IMR-90 (cell line): ENCODE results near the gene ST7. TPM values are rescaled to one million over a fixed set of nuclear protein-coding genes. Genes with fewer than 3 reads are reported as not detected.

Experiments used
- ATAC-seq: fragments of 200-7000 bp; cut with Tn5 transposase; 2 replicates; pipeline ENCODE4 v1.9.1; 2020; ENCODE audit warnings: low read depth, mild to moderate bottlenecking, moderate library complexity
- BruUV-seq: library from RNA; stranded (reverse); fragments of 400-500 nt; replicated peaks from 2 replicates; lab custom pipeline; 2021; lab: Mats Ljungman, UMichigan
- CTCF ChIA-PET: fragments of 300-600 bp; formaldehyde crosslinking; extraction: SDS; loops from one replicate; lab custom pipeline; 2021; ENCODE audit warnings: antibody characterized with exemption; lab: Yijun Ruan, JAX
- POLR2A ChIA-PET: fragments of 300-600 bp; sonication (Branson Sonifier 250); formaldehyde crosslinking; loops from one replicate; lab custom pipeline; 2022; ENCODE audit warnings: antibody characterized with exemption; ENCODE audit not compliant: unreplicated experiment; lab: Charles Lee
- DNase-seq: peaks from one replicate; pipeline ENCODE4 v3.0.0; 2013
- H2AFZ ChIP-seq: replicated peaks from 2 replicates; pipeline ENCODE3; 2013; ENCODE audit warnings: low read length, mild to moderate bottlenecking; ENCODE audit not compliant: poor library complexity
- H2AK5ac ChIP-seq: 2 replicates; pipeline ENCODE4 v1.6.1; 2013; ENCODE audit warnings: low read depth, low read length, inconsistent platforms
- H2AK9ac ChIP-seq: replicated peaks from 2 replicates; pipeline ENCODE3; 2013; ENCODE audit warnings: mild to moderate bottlenecking, low read depth, low read length, moderate library complexity; ENCODE audit not compliant: poor library complexity
- H2BK120ac ChIP-seq: 2 replicates; pipeline ENCODE4 v1.6.1; 2013; ENCODE audit warnings: low read depth, low read length, inconsistent platforms
- H2BK15ac ChIP-seq: 3 replicates; pipeline ENCODE4 v1.6.1; 2013; ENCODE audit warnings: low read depth, low read length, inconsistent platforms
- H2BK20ac ChIP-seq: 2 replicates; pipeline ENCODE4 v1.6.1; 2013; ENCODE audit warnings: low read depth, mild to moderate bottlenecking, inconsistent platforms, low read length, moderate library complexity
- H2BK5ac ChIP-seq: 2 replicates; pipeline ENCODE4 v1.6.1; 2013; ENCODE audit warnings: mild to moderate bottlenecking, low read depth, low read length, inconsistent platforms; ENCODE audit not compliant: poor library complexity, severe bottlenecking
- H3K14ac ChIP-seq: replicated peaks from 2 replicates; pipeline ENCODE4 v1.6.1; 2013; ENCODE audit warnings: low read depth, low read length, inconsistent platforms
- H3K18ac ChIP-seq: 2 replicates; pipeline ENCODE4 v1.6.1; 2013; ENCODE audit warnings: low read depth, low read length, control low read depth
- H3K23ac ChIP-seq: 2 replicates; pipeline ENCODE4 v1.6.1; 2013; ENCODE audit warnings: low read depth, low read length, inconsistent platforms
- H3K27ac ChIP-seq: 2 replicates; pipeline ENCODE4 v1.5.1; 2013; ENCODE audit warnings: mild to moderate bottlenecking, control low read depth, low read length; ENCODE audit not compliant: insufficient read depth
- H3K27me3 ChIP-seq: 2 replicates; pipeline ENCODE4 v1.6.1; 2013; ENCODE audit warnings: low read length; ENCODE audit not compliant: control insufficient read depth, insufficient read depth
- H3K36me3 ChIP-seq: 2 replicates; pipeline ENCODE4 v1.6.1; 2013; ENCODE audit warnings: low read length, mixed read lengths; ENCODE audit not compliant: control insufficient read depth, insufficient read depth
- H3K4ac ChIP-seq: 2 replicates; pipeline ENCODE4 v1.6.1; 2013; ENCODE audit warnings: low read depth, low read length, inconsistent platforms
- H3K4me1 ChIP-seq: 2 replicates; pipeline ENCODE4 v1.6.1; 2013; ENCODE audit warnings: low read length, mixed read lengths; ENCODE audit not compliant: control insufficient read depth, insufficient read depth
- H3K4me2 ChIP-seq: 2 replicates; pipeline ENCODE4 v1.6.1; 2013; ENCODE audit warnings: low read depth, mild to moderate bottlenecking, control low read depth, low read length, moderate library complexity
- H3K4me3 ChIP-seq: 2 replicates; pipeline ENCODE4 v1.5.1; 2013; ENCODE audit warnings: low read depth, mild to moderate bottlenecking, control low read depth, low read length, moderate library complexity; ENCODE audit not compliant: insufficient read depth
- H3K56ac ChIP-seq: 2 replicates; pipeline ENCODE4 v1.6.1; 2013; ENCODE audit warnings: low read length, inconsistent platforms; ENCODE audit not compliant: insufficient read depth; ENCODE audit errors: extremely low read depth
- H3K79me1 ChIP-seq, 2 experiments: 2 replicates each; pipeline ENCODE4 v1.6.1; 2013; ENCODE audit warnings: low read length in 2 of 2, inconsistent platforms in 1 of 2, low read depth in 1 of 2
- H3K9ac ChIP-seq: 2 replicates; pipeline ENCODE4 v1.6.1; 2013; ENCODE audit warnings: low read depth, low read length, control low read depth
- H3K9me1 ChIP-seq: 2 replicates; pipeline ENCODE4 v1.6.1; 2013; ENCODE audit warnings: low read length, inconsistent platforms; ENCODE audit not compliant: insufficient read depth
- H3K9me3 ChIP-seq: 2 replicates; pipeline ENCODE4 v1.6.1; 2013; ENCODE audit warnings: low read length; ENCODE audit not compliant: control insufficient read depth, insufficient read depth
- H4K20me1 ChIP-seq: 2 replicates; pipeline ENCODE4 v1.6.1; 2013; ENCODE audit warnings: low read length, inconsistent platforms; ENCODE audit not compliant: insufficient read depth
- H4K5ac ChIP-seq: 2 replicates; pipeline ENCODE4 v1.6.1; 2013; ENCODE audit warnings: mild to moderate bottlenecking, low read depth, low read length, control low read depth
- H4K8ac ChIP-seq, 2 experiments: 2 replicates each; pipeline ENCODE4 v1.6.1; 2013; ENCODE audit warnings: low read depth in 2 of 2, low read length in 2 of 2, control low read depth in 1 of 2, inconsistent platforms in 1 of 2
- H4K91ac ChIP-seq: 2 replicates; pipeline ENCODE4 v1.6.1; 2013; ENCODE audit warnings: low read depth, low read length, inconsistent platforms; ENCODE audit not compliant: insufficient read depth
- CHD1 ChIP-seq: IDR thresholded peaks from 2 replicates; pipeline ENCODE4 v1.6.1; 2012; ENCODE audit warnings: low read depth, low read length, improper control_type of control experiment
- CTCF ChIP-seq: conservative IDR thresholded peaks from 2 replicates; pipeline ENCODE4 v1.5.1; 2012; ENCODE audit warnings: mild to moderate bottlenecking, low read depth, low read length, improper control_type of control experiment
- MAFK ChIP-seq: IDR thresholded peaks from 2 replicates; pipeline ENCODE4 v1.6.1; 2012; ENCODE audit warnings: low read depth, low read length, improper control_type of control experiment
- MAZ ChIP-seq: IDR thresholded peaks from 2 replicates; pipeline ENCODE4 v1.6.1; 2012; ENCODE audit warnings: low read depth, mild to moderate bottlenecking, low read length, improper control_type of control experiment, moderate library complexity, borderline replicate concordance
- MXI1 ChIP-seq: IDR thresholded peaks from 2 replicates; pipeline ENCODE4 v1.6.1; 2012; ENCODE audit warnings: low read depth, mild to moderate bottlenecking, low read length, moderate library complexity, borderline replicate concordance
- NFE2L2 ChIP-seq: fragments of 150-350 bp; IDR thresholded peaks from 2 replicates; pipeline ENCODE4 v1.6.1; 2016; ENCODE audit warnings: low read depth, mild to moderate bottlenecking, low read length
- POLR2A ChIP-seq: IDR thresholded peaks from 2 replicates; pipeline ENCODE4 v1.6.1; 2012; ENCODE audit warnings: mild to moderate bottlenecking, low read depth, low read length
- RFX5 ChIP-seq: IDR thresholded peaks from 2 replicates; pipeline ENCODE4 v1.8.0; 2012; ENCODE audit warnings: low read depth, mild to moderate bottlenecking, low read length, moderate library complexity
- SMC3 ChIP-seq: fragments of 150-350 bp; IDR thresholded peaks from 2 replicates; pipeline ENCODE4 v1.6.1; 2016; ENCODE audit warnings: low read depth, mild to moderate bottlenecking, antibody characterized with exemption, low read length, moderate library complexity
- USF2 ChIP-seq: fragments of 150-350 bp; IDR thresholded peaks from 2 replicates; pipeline ENCODE4 v1.6.1; 2017; ENCODE audit warnings: mild to moderate bottlenecking, antibody characterized with exemption, low read length, low read depth
- WGBS, 2 experiments: methylation state at CpG; one replicate each; pipeline versions ENCODE4 v1.1.5 to v1.1.7; 2013; ENCODE audit warnings: missing lambda C conversion rate in 2 of 2; ENCODE audit not compliant: insufficient read length in 1 of 2; ENCODE audit errors: extremely low coverage in 2 of 2; 5-methylcytosine and 5-hydroxymethylcytosine counted together
- dilution Hi-C: fragments of 300-500 bp; cut with HindIII; formaldehyde crosslinking; loops from one replicate; pipeline ENCODE4 v1.14.3; 2018; ENCODE audit warnings: low sequenced_read_pairs; ENCODE audit not compliant: unreplicated experiment
- in situ Hi-C: fragments of 300-500 bp; cut with MboI; formaldehyde crosslinking; loops from 3 replicates; pipeline ENCODE4 v1.14.3; 2019; ENCODE audit warnings: low sequenced_read_pairs, inconsistent platforms, mixed read lengths
- intact Hi-C: fragments of 100-400 bp; cut with micrococcal nuclease; formaldehyde crosslinking; loops from 2 replicates; pipeline ENCODE4 v1.10.0; 2022
- polyA plus RNA-seq, 3 experiments: library from polyadenylated mRNA; depleted of rRNA; stranded (reverse); fragments of >200 nt; gene quantifications; 2 replicates each; pipeline ENCODE4 v1.2.3, GENCODE V29; 2012; ENCODE audit warnings: low replicate concordance in 1 of 3
- total RNA-seq: library from RNA; depleted of rRNA; stranded (reverse); fragments of >200 nt; gene quantifications from 2 replicates; pipeline ENCODE4 v1.2.3, GENCODE V29; 2012

Gene ST7
- total and polyA plus RNA-seq, 2 of the 4 experiments (the other 2 are of a cell fraction) = 18.6 to 26.0 TPM

DNA sequence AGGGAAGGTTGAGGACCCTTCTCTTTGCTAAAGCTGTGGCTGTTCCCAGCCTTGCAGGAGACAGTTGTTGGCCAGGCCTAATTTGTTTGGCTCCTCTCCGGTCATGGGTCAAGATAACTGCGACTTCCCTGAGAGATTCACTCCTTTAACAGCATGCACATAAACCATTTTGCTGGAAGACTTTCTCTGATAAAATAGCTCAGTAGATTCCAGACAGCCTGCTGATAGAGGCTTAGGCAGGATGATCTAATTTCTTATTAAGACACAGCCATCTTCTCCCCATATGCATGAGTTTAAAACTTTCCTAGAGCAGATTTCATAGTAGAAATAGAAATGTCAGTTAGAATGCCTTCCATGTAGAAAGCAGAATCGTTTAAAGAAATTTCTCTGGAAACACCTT is 187.6 kb downstream of the ST7 start:
- no peak overlapping the region for H3K4me2 ChIP-seq
- H2AFZ ChIP-seq = no peak overlapping the region
- POLR2A ChIA-PET = no interaction called here
- DNase-seq (no peak), ATAC-seq (no peak)
- H3K79me1 ChIP-seq = peaks cover 0 to under 1% of the 10 kb centered on the region in 2 experiments; a peak in 2 of 4 replicates
- no peak overlapping the region for H4K91ac ChIP-seq
- H4K8ac ChIP-seq = no peak overlapping the region
- H3K18ac ChIP-seq = no peak overlapping the region
- no peak overlapping the region for H3K23ac ChIP-seq
- H3K9ac ChIP-seq = no peak overlapping the region
- no peaks in the 10 kb centered on the region for H3K27me3 ChIP-seq
- no peak overlapping the region for H2AK5ac ChIP-seq
- no peak overlapping the region for H2AK9ac ChIP-seq
- in situ Hi-C loops (no loop called here), dilution Hi-C loops (no loop called here), intact Hi-C loops (no loop called here)
- no peak overlapping the region for H2BK120ac ChIP-seq
- BruUV-seq = no TSS peak
- CTCF ChIA-PET = no interaction called here
- H3K4ac ChIP-seq = no peak overlapping the region
- no peak overlapping the region for H2BK15ac ChIP-seq
- WGBS, 2 experiments = no CpG with 5 or more reads among the region's 3 CpGs
- no peak for TF ChIP-seq NFE2L2
- no peak for TF ChIP-seq MAFK
- TF ChIP-seq POLR2A = no peak
- no peak for TF ChIP-seq MXI1
- TF ChIP-seq USF2 = no peak
- no peak for TF ChIP-seq CTCF
- no peak for TF ChIP-seq SMC3
- no peak for TF ChIP-seq RFX5
- no peak for TF ChIP-seq MAZ
- TF ChIP-seq CHD1 = no peak
- H4K5ac ChIP-seq = no peak overlapping the region
- H3K4me1 ChIP-seq = no peaks in the 10 kb centered on the region
- H2BK20ac ChIP-seq = no peak overlapping the region
- no peak overlapping the region for H3K56ac ChIP-seq
- H3K9me1 ChIP-seq = 0 out of 2 replicates have a peak, but pooled peaks cover 3% of the 10 kb centered on the region
- H3K36me3 ChIP-seq = peaks cover 11% of the 10 kb centered on the region
- H3K27ac ChIP-seq = no peak overlapping the region
- no peak overlapping the region for H2BK5ac ChIP-seq
- no peak overlapping the region for H3K4me3 ChIP-seq
- no peaks in the 10 kb centered on the region for H3K9me3 ChIP-seq
- no peaks in the 10 kb centered on the region for H4K20me1 ChIP-seq
- H3K14ac ChIP-seq = no peak overlapping the region
